HuH-7 (cell line): ENCODE measurements around the gene CDC20B.
"Not testable (repeated sequence)": the region's sequence is repeated elsewhere in the genome, so short reads cannot be mapped to it uniquely, and the experiment has no call there.

Source experiments
- DNase-seq: peaks from one replicate; pipeline ENCODE4 v3.0.0; 2011; ENCODE audit warnings: low spot score

Gene CDC20B

DNA sequence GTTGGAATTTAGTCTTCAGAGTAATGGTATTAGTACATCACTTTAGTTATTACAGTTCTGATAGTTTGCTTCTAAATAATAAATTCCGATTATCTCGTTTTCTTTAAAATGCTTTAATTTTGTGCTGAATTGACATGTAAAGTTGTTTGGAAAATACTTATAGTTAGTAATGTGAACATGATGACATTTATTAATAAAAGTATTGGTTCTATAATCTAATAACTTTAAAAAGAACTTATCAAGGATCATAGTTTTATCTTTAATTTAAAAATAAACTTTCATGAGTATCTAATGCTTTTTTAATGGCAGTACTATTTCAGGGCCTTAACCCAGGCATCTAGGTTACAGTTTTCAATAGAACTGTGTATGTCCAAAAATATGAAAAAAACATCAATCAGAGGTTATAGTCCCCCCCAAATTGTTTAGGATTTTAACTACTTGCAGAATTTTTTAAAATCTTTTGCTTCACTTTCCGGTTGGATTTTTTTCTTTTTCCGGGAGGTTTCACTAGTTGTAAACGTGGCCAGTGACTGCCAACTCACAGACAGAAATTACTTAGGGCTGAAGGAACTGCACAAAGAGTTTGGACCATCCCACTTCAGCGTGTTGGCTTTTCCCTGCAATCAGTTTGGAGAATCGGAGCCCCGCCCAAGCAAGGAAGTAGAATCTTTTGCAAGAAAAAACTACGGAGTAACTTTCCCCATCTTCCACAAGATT lies 12.3 kb downstream of the CDC20B start:
- no peak for DNase-seq

- peak; percentile 17 for DNase-seq
Observed at GRCh38 chr5:55159763-55160492, 13.0 kb downstream of the CDC20B start, which contains the start of gene GPX8. Gene GPX8, plus strand, starts transcription at chr5:55160171. Its CDS starts 22 bp downstream, at chr5:55160193.

- no peak for DNase-seq
Observed at GRCh38 chr5:55154873-55155272, 18.1 kb downstream of the CDC20B start.

- DNase-seq = no peak
Observed at GRCh38 chr5:55151923-55152842, 20.8 kb downstream of the CDC20B start.

DNA sequence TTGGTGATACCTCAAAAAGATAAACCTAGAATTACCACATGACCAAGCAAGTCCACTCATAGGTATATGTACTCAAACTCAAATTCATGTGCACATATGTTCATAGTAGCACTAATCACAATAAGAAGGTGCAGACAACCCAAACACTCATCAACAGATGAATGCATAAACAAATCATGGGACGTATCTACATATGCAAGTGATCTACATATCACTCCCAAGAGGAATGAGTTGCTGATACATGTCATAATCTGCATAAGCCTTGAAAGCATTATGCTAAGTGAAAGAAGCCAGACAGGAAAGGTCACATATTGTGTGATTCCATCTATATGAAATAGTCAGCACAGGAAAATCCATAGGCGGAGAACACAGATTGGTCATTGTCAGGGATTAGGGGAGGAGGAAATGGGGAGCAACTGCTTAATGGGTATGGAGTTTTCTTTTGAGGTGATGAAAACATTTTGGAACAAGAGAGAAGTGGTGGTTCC lies 23.6 kb downstream of the CDC20B start:
- no peak for DNase-seq

DNA sequence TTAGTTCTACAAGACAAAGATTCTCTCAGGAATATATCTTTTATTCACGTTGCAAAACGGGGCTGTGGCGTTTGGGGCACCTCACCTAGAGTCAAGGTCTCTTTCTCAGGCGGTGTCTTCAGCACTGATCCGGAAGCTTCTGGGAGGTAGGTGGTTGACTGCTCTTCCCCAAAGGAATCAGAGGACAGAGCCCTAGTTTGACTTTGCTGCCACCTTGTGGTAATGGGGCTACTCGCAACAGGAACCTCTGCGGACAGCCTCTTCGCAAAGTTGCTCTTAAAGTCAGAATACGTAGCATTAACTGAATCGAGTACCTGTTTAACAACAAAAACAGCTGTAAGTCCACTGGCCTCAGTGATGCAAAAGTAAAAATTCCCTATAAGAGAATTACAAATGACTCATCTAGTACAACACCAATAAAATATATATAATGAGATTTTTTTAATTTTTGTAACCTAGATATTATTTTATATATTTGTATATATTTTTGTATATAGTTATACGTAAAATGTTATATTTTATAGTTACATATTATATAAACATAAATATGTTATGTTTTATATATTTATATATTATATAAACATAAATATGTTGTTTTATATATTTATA lies 26.3 kb downstream of the CDC20B start:
- DNase-seq = peak; percentile 36

DNA sequence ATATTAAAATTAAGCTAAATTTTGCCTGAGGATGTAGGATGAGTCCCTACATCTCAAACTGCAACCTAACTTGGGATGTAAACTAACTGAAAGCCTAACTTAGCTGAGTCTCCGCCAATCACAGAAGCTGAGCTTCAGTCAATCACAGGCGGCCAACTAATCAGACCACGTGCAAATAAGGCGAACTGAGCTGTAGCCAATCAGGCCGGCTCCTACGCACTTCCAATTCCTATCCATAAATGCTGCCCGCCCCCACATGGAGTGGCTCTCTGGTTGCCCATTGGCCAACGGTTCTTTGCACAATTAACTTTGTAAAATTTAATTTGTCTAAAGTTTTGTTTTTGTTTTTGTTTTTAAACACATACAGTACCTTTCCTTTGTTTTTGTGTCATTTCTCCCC lies 26.9 kb downstream of the CDC20B start:
- no peak for DNase-seq

DNA sequence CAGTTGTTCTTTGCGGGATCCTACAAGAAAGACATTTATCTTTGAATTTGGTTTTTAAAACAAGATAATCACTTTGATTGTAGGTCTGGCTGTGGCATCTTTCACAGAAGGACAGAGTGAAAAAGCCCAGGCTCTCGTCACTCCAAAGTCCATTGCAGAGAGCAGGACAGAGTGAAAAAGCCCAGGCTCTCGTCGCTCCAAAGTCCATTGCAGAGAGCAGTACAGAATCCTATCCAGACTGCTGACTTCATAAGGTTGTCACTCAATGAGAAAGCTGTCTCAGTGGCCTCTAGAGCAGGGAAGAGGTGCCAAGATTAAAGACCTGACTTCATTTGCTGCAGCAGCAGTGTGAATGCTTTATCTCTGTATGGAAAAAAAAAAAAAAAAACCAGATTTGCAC lies 29.4 kb downstream of the CDC20B start:
- DNase-seq = no peak

DNA sequence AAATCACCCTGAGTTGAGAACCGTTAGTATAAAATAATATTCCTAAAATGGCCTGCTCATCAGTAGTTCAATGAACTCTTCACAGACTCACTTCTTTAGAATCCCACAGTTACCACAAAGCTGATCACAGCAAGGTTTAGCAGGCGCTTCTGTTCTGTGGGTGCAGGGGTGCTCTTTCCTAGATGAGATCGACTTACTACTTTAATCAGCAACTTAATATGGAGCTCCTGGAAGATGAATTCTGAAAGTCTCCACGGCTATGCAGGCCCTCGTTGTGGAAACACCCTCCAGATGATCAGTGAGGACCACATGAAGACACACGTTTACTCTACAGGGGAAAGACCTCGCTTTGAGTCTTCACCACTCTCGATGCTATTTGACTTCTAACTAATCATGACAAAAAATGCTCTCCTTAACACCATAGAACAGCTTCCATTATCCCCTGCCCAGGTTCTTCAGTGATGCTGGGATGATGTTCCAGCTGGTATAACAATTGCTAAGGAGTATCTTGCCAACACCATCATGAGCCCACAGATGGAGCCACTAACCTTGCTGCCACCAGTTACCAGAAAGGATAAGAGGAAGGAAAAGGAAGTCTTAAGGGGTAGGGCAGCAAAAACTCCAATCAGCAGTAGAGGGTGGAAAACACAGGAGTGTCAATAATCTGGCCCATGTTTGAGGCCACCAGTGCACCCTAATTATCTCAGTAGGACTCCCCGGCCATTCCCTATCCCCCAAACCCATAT lies 30.9 kb downstream of the CDC20B start:
- no peak for DNase-seq

DNA sequence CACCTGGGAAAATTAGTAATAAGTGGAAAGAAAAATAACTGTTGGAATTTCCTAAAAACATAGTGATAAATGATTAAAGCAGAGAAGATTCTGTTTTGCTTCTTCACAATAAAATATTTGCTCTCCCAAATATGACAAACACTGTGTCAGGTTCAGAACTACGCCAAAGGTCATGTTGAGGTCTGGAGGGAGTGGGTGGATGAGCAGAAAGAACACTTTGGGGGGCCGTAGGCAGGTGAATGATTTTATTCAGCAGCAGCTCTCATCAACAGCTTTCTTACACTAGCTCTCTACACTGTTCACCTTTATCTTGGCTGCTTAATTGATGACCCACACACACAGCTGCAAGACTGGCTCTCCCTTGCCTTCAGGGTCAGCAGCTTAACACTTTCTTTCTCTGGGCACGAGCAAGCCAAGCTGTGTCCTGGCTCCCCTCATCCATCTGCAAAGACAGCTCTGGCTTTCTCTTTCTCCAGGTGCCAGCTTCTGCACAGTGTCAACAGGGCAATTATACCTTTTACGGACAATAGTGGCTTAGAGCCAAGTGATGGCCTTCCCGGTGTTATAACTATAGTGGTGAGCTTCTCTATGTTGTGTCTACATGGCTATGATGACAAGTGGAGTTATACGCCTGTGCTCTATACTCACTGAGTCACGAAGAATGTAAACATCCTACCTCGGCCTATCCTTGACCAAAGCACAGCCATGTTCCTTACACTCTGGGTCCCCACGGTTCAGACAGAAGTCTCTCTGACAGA lies 31.9 kb downstream of the CDC20B start:
- DNase-seq = no peak

DNA sequence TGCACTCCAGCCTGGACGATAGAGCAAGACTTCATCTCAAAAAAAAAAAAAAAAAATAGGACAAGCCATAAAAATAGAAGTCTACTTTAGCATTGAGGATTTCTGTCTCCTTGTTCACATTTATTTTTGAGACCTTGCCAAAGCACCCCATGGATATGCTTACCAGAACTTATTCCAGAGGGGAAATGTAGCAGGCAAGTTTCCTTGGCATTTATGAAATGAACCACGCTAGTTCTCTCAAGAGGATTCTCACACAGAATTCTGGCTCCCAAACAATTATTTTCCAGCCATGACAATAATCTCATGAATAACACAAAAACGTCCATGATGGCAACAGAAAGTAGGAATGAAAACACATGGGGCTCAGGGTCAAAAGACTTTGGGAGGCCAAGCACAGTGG lies 36.5 kb downstream of the CDC20B start:
- no peak for DNase-seq

DNA sequence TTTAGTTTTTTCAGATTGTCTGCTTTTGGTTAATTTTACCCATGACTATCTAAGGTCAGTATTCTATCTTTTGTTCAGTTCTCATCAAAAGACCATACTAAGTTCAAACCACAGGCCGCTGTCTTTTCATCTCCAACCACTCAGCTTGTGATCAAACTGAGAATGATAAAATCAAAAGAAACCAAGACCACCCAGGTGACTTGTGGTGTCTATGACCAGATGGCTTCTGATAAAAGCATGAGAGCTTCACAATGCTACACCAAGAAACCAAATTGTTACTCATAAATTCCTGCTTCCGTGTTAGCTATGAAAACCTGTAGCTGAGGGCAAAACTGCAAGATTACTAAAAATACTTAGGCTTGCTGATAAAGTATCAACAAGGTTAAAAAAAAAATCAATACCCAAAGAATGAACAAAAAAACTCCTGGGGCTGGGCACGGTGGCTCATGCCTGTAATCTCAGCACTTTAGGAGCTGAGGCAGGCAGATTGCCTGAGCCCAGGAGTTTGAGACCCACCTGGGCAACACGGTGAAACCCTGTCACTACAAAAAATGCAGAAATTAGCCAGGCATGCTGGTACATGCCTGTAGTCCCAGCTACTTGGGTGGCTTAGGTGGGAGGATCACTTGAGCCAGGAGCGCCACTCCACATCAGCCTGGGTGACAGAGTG lies 38.8 kb downstream of the CDC20B start:
- no peak for DNase-seq

- DNase-seq = no peak
Observed at GRCh38 chr5:55123365-55123764, 49.6 kb downstream of the CDC20B start.

DNA sequence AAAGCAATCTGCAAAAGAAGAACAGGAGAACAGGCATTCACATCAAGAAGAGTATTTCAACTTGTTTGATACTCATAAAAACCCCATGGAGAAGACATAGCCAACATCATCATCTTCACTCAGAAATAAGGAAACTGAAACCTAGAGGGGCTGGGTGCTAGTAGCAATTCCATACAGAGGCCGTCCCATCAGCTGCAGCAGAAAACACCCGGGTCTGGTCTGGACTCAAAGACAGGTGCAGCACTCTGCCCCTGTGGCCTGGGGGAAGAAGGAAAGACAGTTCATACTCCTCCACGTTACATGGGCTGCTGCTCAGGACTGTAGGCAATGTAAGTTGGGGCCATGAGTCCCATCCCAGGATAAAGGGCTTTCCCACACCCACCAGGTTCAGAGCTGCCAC lies 58.9 kb downstream of the CDC20B start:
- DNase-seq = no peak

- DNase-seq = no peak
Observed at GRCh38 chr5:55113327-55113726, 59.6 kb downstream of the CDC20B start.

- DNase-seq = no peak
Observed at GRCh38 chr5:55110217-55110616, 62.8 kb downstream of the CDC20B start.

GRCh38 chr5:55108661-55109060 lies 64.3 kb downstream of the CDC20B start:
- no peak for DNase-seq

DNA sequence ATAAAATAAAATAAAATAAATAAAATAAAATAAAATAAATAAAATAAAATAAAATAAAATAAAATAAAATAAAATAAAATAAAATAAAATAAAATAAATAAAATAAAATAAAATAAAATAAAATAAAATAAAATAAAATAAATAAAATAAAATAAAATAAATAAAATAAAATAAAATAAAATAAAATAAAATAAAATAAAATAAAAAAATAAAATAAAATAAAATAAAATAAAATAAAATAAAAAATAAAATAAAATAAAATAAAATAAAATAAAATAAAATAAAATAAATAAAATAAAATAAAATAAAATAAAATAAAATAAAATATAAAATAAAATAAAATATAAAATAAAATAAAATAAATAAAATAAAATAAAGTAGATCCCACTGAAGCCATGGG lies 67.0 kb downstream of the CDC20B start:
- DNase-seq = not testable (repeated sequence)

DNA sequence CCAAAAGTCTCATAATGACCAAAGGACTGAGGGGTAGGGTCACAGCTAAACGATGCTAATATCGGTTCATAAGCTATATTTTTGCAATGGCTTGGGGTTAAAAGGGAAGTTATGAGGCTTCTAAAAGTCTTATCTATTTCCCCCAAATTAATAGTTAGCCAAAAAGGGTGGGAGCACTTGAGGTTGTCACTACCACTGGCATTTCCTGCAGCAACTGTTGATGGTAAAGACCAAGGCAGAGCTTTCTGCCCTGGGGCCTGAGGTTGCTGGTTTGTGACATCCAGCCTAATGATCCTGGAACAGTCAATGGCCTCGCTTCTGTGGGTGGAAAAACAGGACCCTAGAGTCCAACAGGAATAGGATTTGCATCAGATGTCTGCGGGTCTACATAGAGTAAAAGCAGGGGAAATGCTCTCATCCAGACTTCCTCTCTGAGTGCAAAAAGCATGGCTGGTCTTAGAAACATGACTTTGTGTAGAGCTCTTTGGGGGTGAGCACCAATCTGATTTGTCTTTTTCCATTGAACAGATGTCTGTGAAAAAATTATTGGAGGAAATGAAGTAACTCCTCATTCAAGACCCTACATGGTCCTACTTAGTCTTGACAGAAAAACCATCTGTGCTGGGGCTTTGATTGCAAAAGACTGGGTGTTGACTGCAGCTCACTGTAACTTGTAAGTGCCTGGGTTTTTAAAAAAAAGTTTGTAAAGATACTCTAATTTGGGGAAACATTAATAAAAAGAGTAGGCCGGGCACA lies 67.9 kb downstream of the CDC20B start:
- DNase-seq = no peak
